ENCODE measurements around the gene IQCN.

IQCN gene

GRCh38 chr19:18266771-18267686 is 7.2 kb downstream of the IQCN start:
- ChIA-PET CTCF (interaction anchor here (3.1 kb wide), 1 partner anchor 12 kb away, joined by 19 read pairs; no protein-coding TSS in a partner anchor), POLR2A (no interaction called here)
- Histone ChIP-seq H3K27ac (ENCODE audit: extremely low read depth, low read depth, low read length) (no peak overlapping the region), H3K4me1 (ENCODE audit: control insufficient read depth, insufficient read depth, low read length) (no peaks in the 10 kb centered on the region), H3K4me3 (ENCODE audit: low read depth, low read length) (no peak overlapping the region), H3K9me3 (ENCODE audit: control insufficient read depth, insufficient read depth, low read depth, low read length) (no peaks in the 10 kb centered on the region), H3K36me3 (ENCODE audit: control insufficient read depth in 2 of 2, insufficient read depth in 1 of 2, low read length in 2 of 2) (no peaks in the 10 kb centered on the region)
- TF ChIP-seq ZNF266 (tag by site-specific recombination; IDR thresholded peaks at IDR 0.05; ENCODE audit: low read depth) (no peak), ZNF26 (tag by site-specific recombination; IDR thresholded peaks at IDR 0.05) (no peak), ZNF274 (IDR thresholded peaks at IDR 0.05; ENCODE audit: low read length) (no peak), ZNF274 (tag by site-specific recombination; IDR thresholded peaks at IDR 0.05; ENCODE audit: borderline replicate concordance) (no peak), ZNF707 (tag by site-specific recombination; IDR thresholded peaks at IDR 0.05) (no peak), FEZF1 (tag by site-specific recombination; IDR thresholded peaks at IDR 0.05) (no peak), KLF8 (tag by site-specific recombination; IDR thresholded peaks at IDR 0.05) (no peak), GLIS2 (tag by site-specific recombination; IDR thresholded peaks at IDR 0.05) (no peak), ZNF292 (tag by site-specific recombination; IDR thresholded peaks at IDR 0.05; ENCODE audit: borderline replicate concordance, low read depth) (no peak), MYNN (tag by site-specific recombination; IDR thresholded peaks at IDR 0.05; ENCODE audit: borderline replicate concordance) (no peak), GLI2 (tag by site-specific recombination; IDR thresholded peaks at IDR 0.05; ENCODE audit: borderline replicate concordance, low read depth) (no peak), ZNF121 (tag by site-specific recombination; IDR thresholded peaks at IDR 0.05) (no peak)

- Histone ChIP-seq H3K4me1 (ENCODE audit: control insufficient read depth, insufficient read depth, low read length) (no peaks in the 10 kb centered on the region), H3K4me3 (ENCODE audit: low read depth, low read length) (no peak overlapping the region), H3K9me3 (ENCODE audit: control insufficient read depth, insufficient read depth, low read depth, low read length) (no peaks in the 10 kb centered on the region), H3K36me3 (ENCODE audit: control insufficient read depth in 2 of 2, insufficient read depth in 1 of 2, low read length in 2 of 2) (no peaks in the 10 kb centered on the region), H3K27ac (ENCODE audit: extremely low read depth, low read depth, low read length) (no peak overlapping the region)
- CTCF ChIA-PET, result no interaction called here
- no peak for TF ChIP-seq ZFHX2 (tag by site-specific recombination; conservative IDR thresholded peaks at IDR 0.05)
- no peak for TF ChIP-seq ZNF701 (tag by site-specific recombination; IDR thresholded peaks at IDR 0.05)
- no peak for TF ChIP-seq SP3 (tag by site-specific recombination; IDR thresholded peaks at IDR 0.05)
- no peak for TF ChIP-seq ZNF138 (tag by site-specific recombination; IDR thresholded peaks at IDR 0.05; ENCODE audit: borderline replicate concordance)
- no peak for TF ChIP-seq ZNF830 (tag by site-specific recombination; IDR thresholded peaks at IDR 0.05; ENCODE audit: low read depth)
- TF ChIP-seq ZNF214 (tag by site-specific recombination; IDR thresholded peaks at IDR 0.05; ENCODE audit: borderline replicate concordance), result no peak
- POLR2A ChIA-PET, result no interaction called here
Measured at GRCh38 chr19:18265582-18265981, 8.7 kb downstream of the IQCN start.

GRCh38 chr19:18264971-18265540 is 9.2 kb downstream of the IQCN start:
- Histone ChIP-seq H3K9me3 (ENCODE audit: control insufficient read depth, insufficient read depth, low read depth, low read length) (no peaks in the 10 kb centered on the region), H3K4me3 (ENCODE audit: low read depth, low read length) (no peak overlapping the region), H3K4me1 (ENCODE audit: control insufficient read depth, insufficient read depth, low read length) (no peaks in the 10 kb centered on the region), H3K27ac (ENCODE audit: extremely low read depth, low read depth, low read length) (no peak overlapping the region), H3K36me3 (ENCODE audit: control insufficient read depth in 2 of 2, insufficient read depth in 1 of 2, low read length in 2 of 2) (no peaks in the 10 kb centered on the region)
- TF ChIP-seq ZNF530 (tag by site-specific recombination; IDR thresholded peaks at IDR 0.05; ENCODE audit: low read depth) (no peak), KLF16 (tag by site-specific recombination; IDR thresholded peaks at IDR 0.05) (no peak), FEZF1 (tag by site-specific recombination; IDR thresholded peaks at IDR 0.05) (no peak), EGR2 (tag by site-specific recombination; IDR thresholded peaks at IDR 0.05; ENCODE audit: low read depth) (no peak), ZNF488 (tag by site-specific recombination; IDR thresholded peaks at IDR 0.05) (no peak), PRDM1 (tag by site-specific recombination; IDR thresholded peaks at IDR 0.05) (no peak), ZNF596 (tag by site-specific recombination; IDR thresholded peaks at IDR 0.05) (no peak)
- POLR2A ChIA-PET, result no interaction called here
- CTCF ChIA-PET, result no interaction called here
